ENCODE data around the gene ADD2. TPM values are rescaled to one million over a fixed set of nuclear protein-coding genes. Genes with fewer than 3 reads are reported as not detected.

ADD2 gene
- total RNA-seq, 1 experiment from 2014 or later = 124 TPM

DNA sequence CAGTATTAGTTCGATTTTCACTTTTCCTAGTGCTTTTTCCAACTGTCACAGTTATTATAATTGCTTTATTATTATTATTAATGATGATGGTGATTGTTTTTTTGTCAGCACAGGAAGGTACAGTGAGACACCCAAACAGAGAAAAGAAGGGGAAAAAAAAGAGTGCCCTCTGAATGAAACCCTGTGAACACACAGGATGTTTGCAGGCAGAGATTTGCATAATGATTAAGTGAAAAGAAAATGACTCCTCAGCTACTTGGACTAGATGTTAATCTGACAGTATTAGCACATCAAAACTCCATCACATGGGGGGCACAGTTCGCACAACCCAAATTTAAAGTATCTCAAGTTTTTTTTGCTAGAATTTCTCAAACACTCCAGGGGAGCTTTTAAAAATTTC, 32.9 kb downstream of the ADD2 start:
- Histone ChIP-seq H3K4me2 (ENCODE audit: insufficient read depth, insufficient read length, low read length) (peak overlapping the region; percentile 42), H3K23me2 (ENCODE audit: insufficient read length, low read depth, low read length, poor library complexity, severe bottlenecking) (peaks cover 3% of the 10 kb centered on the region), H3K18ac (ENCODE audit: insufficient read length, low read depth, low read length) (no peak overlapping the region), H2AFZ (ENCODE audit: low read length) (no peak overlapping the region), H4K5ac (ENCODE audit: insufficient read length, low read depth, low read length) (no peak overlapping the region), H2BK20ac (ENCODE audit: low read depth, low read length, poor library complexity, severe bottlenecking) (no peak overlapping the region), H2AK5ac (ENCODE audit: insufficient read length, low read length) (no peak overlapping the region), H3K56ac (ENCODE audit: insufficient read length, low read depth, low read length) (no peak overlapping the region), H3K23ac (ENCODE audit: insufficient read length, low read depth, low read length) (no peak overlapping the region), H4K91ac (ENCODE audit: insufficient read length, low read depth, low read length) (no peak overlapping the region), H4K8ac (replicated peaks; ENCODE audit: insufficient read length, low read depth, low read length) (no peak overlapping the region), H3K14ac (ENCODE audit: insufficient read depth, low read length) (no peak overlapping the region; the same call in 1 of the 2 replicates), H2BK15ac (ENCODE audit: low read depth, low read length) (no peak overlapping the region), H4K20me1 (ENCODE audit: control insufficient read depth, insufficient read depth, insufficient read length) (no peaks in the 10 kb centered on the region), H3K9me3 (ENCODE audit: control insufficient read depth, low read depth, low read length) (no peaks in the 10 kb centered on the region), H3K27me3 (ENCODE audit: insufficient read depth, low read length) (no peaks in the 10 kb centered on the region), H2BK120ac (ENCODE audit: low read depth, low read length, poor library complexity, severe bottlenecking) (no peak overlapping the region), H3T11ph (ENCODE audit: low read length) (no peak overlapping the region), H3K79me2 (ENCODE audit: insufficient read depth, low read length) (peaks cover 52% of the 10 kb centered on the region; the same call in 1 of the 2 replicates), H3K4ac (ENCODE audit: low read depth, low read length) (no peak overlapping the region), H3K27ac (ENCODE audit: insufficient read length, low read depth, low read length) (peak overlapping the region; percentile 55), H2BK5ac (ENCODE audit: insufficient read length, low read length) (no peak overlapping the region), H2BK12ac (ENCODE audit: insufficient read length, low read depth, low read length) (no peak overlapping the region), H3K9ac (ENCODE audit: extremely low read depth, insufficient read length, low read length) (no peak overlapping the region), H3K79me1 (ENCODE audit: insufficient read depth, low read depth, low read length, poor library complexity, severe bottlenecking) (peaks cover 11% of the 10 kb centered on the region), H3K4me1 (ENCODE audit: insufficient read depth, low read length) (peaks cover 38% of the 10 kb centered on the region)
- Mint-ChIP-seq H3K4me3 (peak overlapping the region; percentile 27 to 75), H3K36me3 (ENCODE audit: insufficient read depth in 1 of 3, low read depth in 3 of 3) (peaks cover 2 to 4% (median 2%) of the 10 kb centered on the region in 3 experiments; a peak in 6 of 7 replicates), H3K4me1 (peaks cover 77 to 79% of the 10 kb centered on the region in 2 experiments), H3K9me3 (no peaks in the 10 kb centered on the region; a peak in 1 of 5 replicates), H3K27me3 (ENCODE audit: low read depth) (no peaks in the 10 kb centered on the region; the same call in 1 of the 2 replicates), H3K27ac (peak overlapping the region; percentile 83 to 85 (median 84); a peak in 6 of 7 replicates)
- TF ChIP-seq, protein P1, sequence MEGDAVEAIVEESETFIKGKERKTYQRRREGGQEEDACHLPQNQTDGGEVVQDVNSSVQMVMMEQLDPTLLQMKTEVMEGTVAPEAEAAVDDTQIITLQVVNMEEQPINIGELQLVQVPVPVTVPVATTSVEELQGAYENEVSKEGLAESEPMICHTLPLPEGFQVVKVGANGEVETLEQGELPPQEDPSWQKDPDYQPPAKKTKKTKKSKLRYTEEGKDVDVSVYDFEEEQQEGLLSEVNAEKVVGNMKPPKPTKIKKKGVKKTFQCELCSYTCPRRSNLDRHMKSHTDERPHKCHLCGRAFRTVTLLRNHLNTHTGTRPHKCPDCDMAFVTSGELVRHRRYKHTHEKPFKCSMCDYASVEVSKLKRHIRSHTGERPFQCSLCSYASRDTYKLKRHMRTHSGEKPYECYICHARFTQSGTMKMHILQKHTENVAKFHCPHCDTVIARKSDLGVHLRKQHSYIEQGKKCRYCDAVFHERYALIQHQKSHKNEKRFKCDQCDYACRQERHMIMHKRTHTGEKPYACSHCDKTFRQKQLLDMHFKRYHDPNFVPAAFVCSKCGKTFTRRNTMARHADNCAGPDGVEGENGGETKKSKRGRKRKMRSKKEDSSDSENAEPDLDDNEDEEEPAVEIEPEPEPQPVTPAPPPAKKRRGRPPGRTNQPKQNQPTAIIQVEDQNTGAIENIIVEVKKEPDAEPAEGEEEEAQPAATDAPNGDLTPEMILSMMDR (conservative IDR thresholded peaks at IDR 0.05) = no peak
- DNase-seq = no peak
- no CpG with 5 or more reads among the region's 2 CpGs for WGBS (ENCODE audit: extremely low coverage, insufficient read length, low lambda C conversion rate)

Measured in H9 (cell line).